ENCODE results near the gene LRRIQ1.

DNA sequence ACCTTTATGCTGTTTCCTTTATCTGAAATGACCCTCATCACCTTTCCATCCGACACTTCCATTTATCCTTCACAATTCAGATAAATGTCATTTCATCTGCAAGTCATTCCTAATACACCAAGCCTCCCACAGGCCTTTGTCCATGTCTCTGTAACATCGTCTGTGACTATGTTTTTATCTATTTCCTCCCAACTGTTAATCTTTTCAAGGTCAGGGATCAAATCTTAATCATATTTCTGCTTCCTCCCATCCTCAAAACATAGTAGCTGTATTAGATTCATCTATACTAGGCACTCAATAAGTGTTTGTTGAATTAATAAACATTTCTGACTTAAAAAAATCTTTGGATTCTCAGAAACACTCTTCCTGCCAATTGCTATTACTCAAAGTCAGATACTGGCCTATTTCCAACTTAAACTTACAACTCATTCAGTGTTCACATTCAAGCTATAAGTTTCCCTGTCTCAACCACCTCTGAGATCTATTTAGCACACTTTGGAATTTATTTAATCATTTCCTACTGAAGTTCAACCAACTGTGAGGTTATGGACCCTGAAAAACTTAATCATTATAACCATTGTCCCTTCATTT, 143.6 kb downstream of the LRRIQ1 start:
- TF ChIP-seq EZH2 (IDR thresholded peaks at IDR 0.05; ENCODE audit: low read length, unreplicated experiment) (no peak), EZH2phosphoT487 (IDR thresholded peaks at IDR 0.05; ENCODE audit: borderline replicate concordance, low read length) (no peak)
- TF ChIP-seq, protein P1, sequence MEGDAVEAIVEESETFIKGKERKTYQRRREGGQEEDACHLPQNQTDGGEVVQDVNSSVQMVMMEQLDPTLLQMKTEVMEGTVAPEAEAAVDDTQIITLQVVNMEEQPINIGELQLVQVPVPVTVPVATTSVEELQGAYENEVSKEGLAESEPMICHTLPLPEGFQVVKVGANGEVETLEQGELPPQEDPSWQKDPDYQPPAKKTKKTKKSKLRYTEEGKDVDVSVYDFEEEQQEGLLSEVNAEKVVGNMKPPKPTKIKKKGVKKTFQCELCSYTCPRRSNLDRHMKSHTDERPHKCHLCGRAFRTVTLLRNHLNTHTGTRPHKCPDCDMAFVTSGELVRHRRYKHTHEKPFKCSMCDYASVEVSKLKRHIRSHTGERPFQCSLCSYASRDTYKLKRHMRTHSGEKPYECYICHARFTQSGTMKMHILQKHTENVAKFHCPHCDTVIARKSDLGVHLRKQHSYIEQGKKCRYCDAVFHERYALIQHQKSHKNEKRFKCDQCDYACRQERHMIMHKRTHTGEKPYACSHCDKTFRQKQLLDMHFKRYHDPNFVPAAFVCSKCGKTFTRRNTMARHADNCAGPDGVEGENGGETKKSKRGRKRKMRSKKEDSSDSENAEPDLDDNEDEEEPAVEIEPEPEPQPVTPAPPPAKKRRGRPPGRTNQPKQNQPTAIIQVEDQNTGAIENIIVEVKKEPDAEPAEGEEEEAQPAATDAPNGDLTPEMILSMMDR (conservative IDR thresholded peaks at IDR 0.05; ENCODE audit: low read depth, low read length), result no peak
